Neutrophil (primary cell): ENCODE data around the gene SLC29A1.

Experiments used
- H3K27ac ChIP-seq: fragments of 200-600 bp; sonication (generic); 2 replicates; pipeline ENCODE4 v1.5.1; 2016; ENCODE audit warnings: mild to moderate bottlenecking, moderate library complexity
- H3K27me3 ChIP-seq: fragments of 200-600 bp; sonication (generic); 2 replicates; pipeline ENCODE4 v1.6.0; 2016; ENCODE audit warnings: mild to moderate bottlenecking
- H3K36me3 ChIP-seq: fragments of 200-600 bp; sonication (generic); 2 replicates; pipeline ENCODE4 v1.5.1; 2017
- H3K4me1 ChIP-seq, 2 experiments: fragments of 200-600 bp in 1 of 2; sonication (generic) in 1 of 2; 1 replicate in 1 of 2; 2 replicates in 1 of 2; pipeline versions ENCODE4 v1.5.1 to v1.6.1; 2013 to 2016; ENCODE audit warnings: low read depth in 1 of 2, low read length in 1 of 2, mild to moderate bottlenecking in 1 of 2, moderate library complexity in 1 of 2; ENCODE audit not compliant: control insufficient read depth in 1 of 2, insufficient read depth in 1 of 2
- H3K4me3 ChIP-seq, 2 experiments: fragments of 200-600 bp in 1 of 2; sonication (generic) in 1 of 2; 1 replicate in 1 of 2; 2 replicates in 1 of 2; pipeline ENCODE4 v1.5.1; 2013 to 2016; ENCODE audit warnings: low read depth in 1 of 2, low read length in 1 of 2, mild to moderate bottlenecking in 1 of 2, moderate library complexity in 1 of 2
- H3K9me3 ChIP-seq: fragments of 200-600 bp; sonication (generic); 2 replicates; pipeline ENCODE4 v1.5.1; 2016
- CTCF ChIP-seq: fragments of 200-600 bp; sonication (generic); IDR thresholded peaks from 2 replicates; pipeline ENCODE4 v1.5.1; 2016; ENCODE audit warnings: antibody characterized with exemption

SLC29A1 gene

DNA sequence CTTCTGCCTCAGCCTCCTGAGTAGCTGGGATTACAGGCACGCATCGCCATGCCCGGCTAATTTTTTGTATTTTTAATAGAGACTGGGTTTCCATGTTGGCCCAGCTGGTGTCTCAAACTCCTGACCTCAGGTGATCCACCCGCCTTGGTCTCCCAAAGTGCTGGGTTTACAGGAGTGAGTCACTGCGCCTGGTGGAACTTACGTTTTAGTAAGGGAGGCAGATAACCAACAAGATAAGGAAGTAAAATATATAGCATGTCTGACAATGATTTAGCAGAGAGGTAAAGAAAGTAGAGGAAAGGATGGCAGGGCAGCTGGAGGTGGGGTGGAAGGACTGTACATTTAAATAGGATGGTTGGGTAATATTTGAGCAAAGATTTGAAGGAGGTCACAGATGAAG lies 19.4 kb upstream of the SLC29A1 start:
- H3K27me3 ChIP-seq, result no peaks in the 10 kb centered on the region
- H3K9me3 ChIP-seq, result no peaks in the 10 kb centered on the region
- H3K27ac ChIP-seq, result no peak overlapping the region
- H3K4me1 ChIP-seq, result no peaks in the 10 kb centered on the region
- H3K4me3 ChIP-seq, result no peak overlapping the region
- H3K36me3 ChIP-seq, result no peaks in the 10 kb centered on the region
- TF ChIP-seq CTCF, result no peak

- peaks cover 15 to 16% of the 10 kb centered on the region in 2 experiments for H3K4me1 ChIP-seq
- no peaks in the 10 kb centered on the region for H3K9me3 ChIP-seq
- no peak overlapping the region for H3K4me3 ChIP-seq
- no peaks in the 10 kb centered on the region for H3K36me3 ChIP-seq
- H3K27ac ChIP-seq, result no peak overlapping the region
- H3K27me3 ChIP-seq, result no peaks in the 10 kb centered on the region
- TF ChIP-seq CTCF, result no peak
These were observed 15.4 kb upstream of the SLC29A1 start for GRCh38 chr6:44207966-44208365.

- H3K27ac ChIP-seq, result peak overlapping the region; percentile 9
- no peaks in the 10 kb centered on the region for H3K36me3 ChIP-seq
- H3K4me1 ChIP-seq, result peaks cover 15 to 16% of the 10 kb centered on the region in 2 experiments
- no peak for TF ChIP-seq CTCF
- no peaks in the 10 kb centered on the region for H3K9me3 ChIP-seq
- H3K4me3 ChIP-seq, result no peak overlapping the region
- no peaks in the 10 kb centered on the region for H3K27me3 ChIP-seq
These were observed 12.1 kb upstream of the SLC29A1 start for GRCh38 chr6:44211284-44211683.

GRCh38 chr6:44214307-44214706 lies 9.1 kb upstream of the SLC29A1 start:
- no peak overlapping the region for H3K27ac ChIP-seq
- TF ChIP-seq CTCF, result no peak
- H3K36me3 ChIP-seq, result no peaks in the 10 kb centered on the region
- peaks cover 28 to 30% of the 10 kb centered on the region in 2 experiments for H3K4me1 ChIP-seq
- H3K4me3 ChIP-seq, result no peak overlapping the region
- H3K9me3 ChIP-seq, result no peaks in the 10 kb centered on the region
- H3K27me3 ChIP-seq, result no peaks in the 10 kb centered on the region

GRCh38 chr6:44216677-44217331 lies 6.6 kb upstream of the SLC29A1 start, which contains the start of gene MYMX:
TSS of gene MYMX (plus strand) at chr6:44216926. CDS start at chr6:44217472, 546 bp downstream.
- Histone ChIP-seq H3K4me3 (no peak within 1 kb of the TSS), H3K27me3 (no peaks in the 10 kb centered on the region), H3K4me1 (peaks cover 26 to 27% of the 10 kb centered on the region in 2 experiments), H3K27ac (no peak within 1 kb of the TSS), H3K9me3 (no peaks in the 10 kb centered on the region), H3K36me3 (no peaks in the 10 kb centered on the region)
- no peak for TF ChIP-seq CTCF
